H1 (cell line): ENCODE results near the gene CD79A. TPM values are rescaled to one million over a fixed set of nuclear protein-coding genes. Genes with fewer than 3 reads are reported as not detected.

Experiments
- ASH2L ChIP-seq: fragments of 200-600, 300-600 bp; sonication (generic); IDR thresholded peaks from one replicate; pipeline ENCODE4 v1.7.1; 2017; ENCODE audit warnings: low read length
- BACH1 ChIP-seq: IDR thresholded peaks from 2 replicates; pipeline ENCODE4 v1.6.1; 2012; ENCODE audit warnings: low read length, improper control_type of control experiment
- BCL11A ChIP-seq, 2 experiments: IDR thresholded peaks; one replicate each; pipeline ENCODE4 v1.6.1; 2011; ENCODE audit warnings: low read depth in 2 of 2, low read length in 2 of 2, mild to moderate bottlenecking in 2 of 2
- CEBPB ChIP-seq: IDR thresholded peaks from 2 replicates; pipeline ENCODE4 v1.6.1; 2012; ENCODE audit warnings: low read depth, low read length
- CREB1 ChIP-seq: IDR thresholded peaks from 2 replicates; pipeline ENCODE4 v1.6.1; 2012; ENCODE audit warnings: inconsistent platforms
- EGR1 ChIP-seq: IDR thresholded peaks from 2 replicates; pipeline ENCODE4 v1.6.1; 2011; ENCODE audit warnings: low read depth, low read length, borderline replicate concordance
- EZH2 ChIP-seq: fragments of 200-600 bp; sonication (generic); IDR thresholded peaks from 2 replicates; pipeline ENCODE4 v1.7.1; 2012; ENCODE audit warnings: low read depth, mild to moderate bottlenecking, moderate library complexity, low read length, inconsistent platforms; ENCODE audit not compliant: severe bottlenecking
- JUN ChIP-seq: IDR thresholded peaks from 2 replicates; pipeline ENCODE4 v1.6.1; 2011; ENCODE audit warnings: low read depth, mild to moderate bottlenecking, improper control_type of control experiment, low read length
- NANOG ChIP-seq: IDR thresholded peaks from 2 replicates; pipeline ENCODE4 v1.6.1; 2011; ENCODE audit warnings: low read length, low read depth, mild to moderate bottlenecking, inconsistent platforms; ENCODE audit not compliant: insufficient read depth, poor library complexity, severe bottlenecking
- POLR2AphosphoS5 ChIP-seq: IDR thresholded peaks from 2 replicates; pipeline ENCODE4 v1.6.1; 2011; ENCODE audit warnings: low read depth, low read length
- RAD21 ChIP-seq, 2 experiments: IDR thresholded peaks in 1 of 2; conservative IDR thresholded peaks in 1 of 2; 2 replicates each; pipeline ENCODE4 v1.6.1; 2011; ENCODE audit warnings: low read depth in 2 of 2, low read length in 2 of 2, improper control_type of control experiment in 1 of 2, inconsistent platforms in 1 of 2, mild to moderate bottlenecking in 1 of 2, moderate library complexity in 1 of 2
- RBBP5 ChIP-seq: IDR thresholded peaks from 2 replicates; pipeline ENCODE4 v1.7.1; 2012; ENCODE audit warnings: low read depth, mild to moderate bottlenecking, inconsistent platforms, low read length, moderate library complexity, borderline replicate concordance
- SAP30 ChIP-seq: fragments of 300-600 bp; sonication (generic); IDR thresholded peaks from 2 replicates; pipeline ENCODE4 v1.7.1; 2012; ENCODE audit warnings: low read length, moderate library complexity, mild to moderate bottlenecking, inconsistent platforms; ENCODE audit not compliant: insufficient read depth, insufficient replicate concordance
- SIX5 ChIP-seq: IDR thresholded peaks from 2 replicates; pipeline ENCODE4 v1.6.1; 2011; ENCODE audit warnings: mild to moderate bottlenecking, low read depth, low read length
- SP1 ChIP-seq: IDR thresholded peaks from 2 replicates; pipeline ENCODE4 v1.6.1; 2011; ENCODE audit warnings: low read depth, low read length
- SP4 ChIP-seq: IDR thresholded peaks from 2 replicates; pipeline ENCODE4 v1.6.1; 2012; ENCODE audit warnings: low read length, inconsistent platforms
- SRF ChIP-seq: IDR thresholded peaks from 2 replicates; pipeline ENCODE4 v1.6.1; 2011; ENCODE audit warnings: mild to moderate bottlenecking, low read depth, low read length, moderate library complexity
- SUZ12 ChIP-seq: fragments of 200-600 bp; sonication (generic); IDR thresholded peaks from 2 replicates; pipeline ENCODE4 v1.6.1; 2012; ENCODE audit warnings: mild to moderate bottlenecking, inconsistent platforms, low read length, moderate library complexity, mixed read lengths
- TAF1 ChIP-seq: IDR thresholded peaks from 2 replicates; pipeline ENCODE4 v1.6.1; 2011; ENCODE audit warnings: mild to moderate bottlenecking, low read depth, low read length
- TCF12 ChIP-seq: IDR thresholded peaks from 2 replicates; pipeline ENCODE4 v1.6.1; 2011; ENCODE audit warnings: low read depth, mild to moderate bottlenecking, low read length
- YY1 ChIP-seq: IDR thresholded peaks from 2 replicates; pipeline ENCODE4 v1.6.1; 2011; ENCODE audit warnings: low read depth, mild to moderate bottlenecking, low read length
- polyA plus RNA-seq, 7 experiments: library from polyadenylated mRNA; depleted of rRNA in 3 of 7; stranded (reverse) in 5 of 7; unstranded in 2 of 7; fragments of >200 nt in 5 of 7; fragments of 200-250 nt in 2 of 7; gene quantifications; 1 replicate in 5 of 7; 2 replicates in 1 of 7; 4 replicates in 1 of 7; pipeline versions ENCODE4 v1.2.1 to v1.2.3, GENCODE V29; 2011 to 2013; ENCODE audit warnings: missing spikeins in 2 of 7, mixed read lengths in 2 of 7
- total RNA-seq: library from RNA; stranded (reverse); fragmentation: NEBNext Ultra II Directional; extraction: Animal tissue kit (Norgen Biotek cat#: 25700); gene quantifications from 2 replicates; pipeline ENCODE4 v1.2.1, GENCODE V29; 2021
- TF ChIP-seq, protein P1 (sequence below): IDR thresholded peaks from 2 replicates; pipeline ENCODE4 v1.6.1; 2012; ENCODE audit warnings: inconsistent platforms

Gene CD79A
- total and polyA plus RNA-seq, 2 of the 8 experiments (the other 6 are each of a cell fraction or from before 2014, with no cell fraction given), result 0.54 to 0.77 TPM

DNA sequence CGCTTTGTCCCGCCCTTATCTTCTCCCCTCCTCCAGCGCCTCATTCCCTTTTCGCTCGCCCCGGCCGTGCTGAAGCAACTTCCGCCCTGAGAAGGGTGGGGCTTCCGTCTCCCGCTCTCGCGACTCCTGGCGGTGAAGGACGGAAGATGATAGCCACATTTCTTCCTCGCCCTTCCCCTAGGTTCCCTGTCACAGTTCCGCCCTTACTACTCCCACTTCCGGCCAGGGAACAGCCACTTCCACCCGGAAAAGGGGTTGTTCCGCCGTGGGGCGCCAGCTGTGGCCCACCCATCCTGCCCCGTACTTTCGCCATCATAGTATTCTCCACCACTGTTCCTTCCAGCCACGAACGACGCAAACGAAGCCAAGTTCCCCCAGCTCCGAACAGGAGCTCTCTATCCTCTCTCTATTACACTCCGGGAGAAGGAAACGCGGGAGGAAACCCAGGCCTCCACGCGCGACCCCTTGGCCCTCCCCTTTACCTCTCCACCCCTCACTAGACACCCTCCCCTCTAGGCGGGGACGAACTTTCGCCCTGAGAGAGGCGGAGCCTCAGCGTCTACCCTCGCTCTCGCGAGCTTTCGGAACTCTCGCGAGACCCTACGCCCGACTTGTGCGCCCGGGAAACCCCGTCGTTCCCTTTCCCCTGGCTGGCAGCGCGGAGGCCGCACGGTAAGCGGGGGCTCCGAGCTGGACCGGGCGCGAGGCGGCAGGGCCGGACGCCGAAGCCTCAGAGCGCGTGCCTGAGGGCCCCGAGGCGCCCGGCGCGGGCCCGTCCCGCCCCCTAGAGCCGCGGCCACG is 17.3 kb upstream of the CD79A start, which contains the start of gene RPS19 (continued):
- TF ChIP-seq JUN (no peak), EZH2 (no peak), SAP30 (peak; percentile 50), SP1 (peak; percentile 96), SRF (no peak), TCF12 (no peak), YY1 (0 out of 2 replicates have a peak, but pooled peaks have one; percentile 1), TAF1 (peak; percentile 100), SUZ12 (peak; percentile 45; the same call in 1 of the 2 replicates), BACH1 (peak; percentile 91), ASH2L (peak; percentile 88), CREB1 (peak; percentile 89), CEBPB (peak; percentile 59), RAD21 (IDR thresholded peaks at IDR 0.05 in 1 of 2, conservative IDR thresholded peaks at IDR 0.05 in 1 of 2; ENCODE audit: low read depth in 2 of 2, low read length in 2 of 2) (no peak), EGR1 (peak; percentile 98), BCL11A (IDR thresholded peaks at IDR 0.05; ENCODE audit: low read depth in 2 of 2, low read length in 2 of 2) (no peak), SP4 (peak; percentile 89; the same call in 1 of the 2 replicates), POLR2AphosphoS5 (peak; percentile 96), RBBP5 (no peak), NANOG (no peak), SIX5 (no peak; the same call in 1 of the 2 replicates)
- TF ChIP-seq, protein P1, sequence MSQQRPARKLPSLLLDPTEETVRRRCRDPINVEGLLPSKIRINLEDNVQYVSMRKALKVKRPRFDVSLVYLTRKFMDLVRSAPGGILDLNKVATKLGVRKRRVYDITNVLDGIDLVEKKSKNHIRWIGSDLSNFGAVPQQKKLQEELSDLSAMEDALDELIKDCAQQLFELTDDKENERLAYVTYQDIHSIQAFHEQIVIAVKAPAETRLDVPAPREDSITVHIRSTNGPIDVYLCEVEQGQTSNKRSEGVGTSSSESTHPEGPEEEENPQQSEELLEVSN, result no peak
